MCF 10A (cell line): ENCODE results near the gene AK4. TPM values are rescaled to one million over a fixed set of nuclear protein-coding genes. Genes with fewer than 3 reads are reported as not detected.

Experiments used
- BruUV-seq: library from RNA; stranded (reverse); fragments of 400-500 nt; replicated peaks from 2 replicates; lab custom pipeline; 2021; lab: Mats Ljungman, UMichigan
- CTCF ChIA-PET: fragments of 300-600 bp; sonication (Branson Sonifier 250); formaldehyde crosslinking; extraction: SDS; loops from one replicate; lab custom pipeline; 2021; ENCODE audit warnings: antibody characterized with exemption, inconsistent platforms; lab: Yijun Ruan, JAX
- POLR2A ChIA-PET: fragments of 300-600, 350-650 bp; sonication (Branson Sonifier 250); formaldehyde crosslinking; extraction: SDS; loops from one replicate; lab custom pipeline; 2020; ENCODE audit warnings: antibody characterized with exemption, inconsistent platforms; lab: Yijun Ruan, JAX
- DNase-seq: peaks from one replicate; pipeline ENCODE4 v3.0.0-alpha.2; 2018; ENCODE audit not compliant: unreplicated experiment
- H3K27ac Mint-ChIP-seq: one replicate; pipeline ENCODE4 v1.8.0; 2022; ENCODE audit warnings: mild to moderate bottlenecking, low read depth, mixed read lengths; ENCODE audit not compliant: unreplicated experiment
- H3K27me3 Mint-ChIP-seq: one replicate; pipeline ENCODE4 v1.8.0; 2022; ENCODE audit warnings: mixed read lengths; ENCODE audit not compliant: insufficient read depth, unreplicated experiment
- H3K36me3 Mint-ChIP-seq: one replicate; pipeline ENCODE4 v1.8.0; 2022; ENCODE audit warnings: mild to moderate bottlenecking, moderate library complexity, mixed read lengths; ENCODE audit not compliant: insufficient read depth, unreplicated experiment
- H3K4me1 Mint-ChIP-seq: one replicate; pipeline ENCODE4 v1.8.0; 2022; ENCODE audit warnings: mixed read lengths; ENCODE audit not compliant: insufficient read depth, unreplicated experiment
- H3K4me3 Mint-ChIP-seq: one replicate; pipeline ENCODE4 v1.8.0; 2022; ENCODE audit warnings: mild to moderate bottlenecking, moderate library complexity, mixed read lengths; ENCODE audit not compliant: unreplicated experiment
- H3K9me3 Mint-ChIP-seq: one replicate; pipeline ENCODE4 v1.8.0; 2022; ENCODE audit warnings: mixed read lengths; ENCODE audit not compliant: unreplicated experiment
- intact Hi-C: fragments of 100-400 bp; cut with micrococcal nuclease; formaldehyde crosslinking; loops from 2 replicates; pipeline ENCODE4 v1.14.1; 2022
- total RNA-seq: library from RNA; stranded (reverse); gene quantifications from 2 replicates; pipeline ENCODE4 v1.2.3, GENCODE V29; 2022
- TF ChIP-seq, protein P1 (sequence below): fragments of 200-600 bp; IDR thresholded peaks from one replicate; pipeline ENCODE4 v1.8.0; 2022; ENCODE audit warnings: antibody characterized with exemption, mild to moderate bottlenecking; ENCODE audit not compliant: unreplicated experiment

The AK4 gene
- total RNA-seq, 1 experiment from 2014 or later = 57.1 TPM

GRCh38 chr1:65269612-65270011 lies 121.6 kb downstream of the AK4 start:
- Mint-ChIP-seq H3K9me3 (no peaks in the 10 kb centered on the region), H3K27me3 (no peaks in the 10 kb centered on the region), H3K27ac (no peak overlapping the region), H3K4me3 (no peak overlapping the region), H3K36me3 (no peaks in the 10 kb centered on the region), H3K4me1 (peaks cover 2% of the 10 kb centered on the region)
- intact Hi-C loops = loop anchor here (5.0 kb wide), 1 partner anchor 38 kb away; the partner anchor contains the start of gene DNAJC6
- BruUV-seq = no TSS peak
- TF ChIP-seq, protein P1, sequence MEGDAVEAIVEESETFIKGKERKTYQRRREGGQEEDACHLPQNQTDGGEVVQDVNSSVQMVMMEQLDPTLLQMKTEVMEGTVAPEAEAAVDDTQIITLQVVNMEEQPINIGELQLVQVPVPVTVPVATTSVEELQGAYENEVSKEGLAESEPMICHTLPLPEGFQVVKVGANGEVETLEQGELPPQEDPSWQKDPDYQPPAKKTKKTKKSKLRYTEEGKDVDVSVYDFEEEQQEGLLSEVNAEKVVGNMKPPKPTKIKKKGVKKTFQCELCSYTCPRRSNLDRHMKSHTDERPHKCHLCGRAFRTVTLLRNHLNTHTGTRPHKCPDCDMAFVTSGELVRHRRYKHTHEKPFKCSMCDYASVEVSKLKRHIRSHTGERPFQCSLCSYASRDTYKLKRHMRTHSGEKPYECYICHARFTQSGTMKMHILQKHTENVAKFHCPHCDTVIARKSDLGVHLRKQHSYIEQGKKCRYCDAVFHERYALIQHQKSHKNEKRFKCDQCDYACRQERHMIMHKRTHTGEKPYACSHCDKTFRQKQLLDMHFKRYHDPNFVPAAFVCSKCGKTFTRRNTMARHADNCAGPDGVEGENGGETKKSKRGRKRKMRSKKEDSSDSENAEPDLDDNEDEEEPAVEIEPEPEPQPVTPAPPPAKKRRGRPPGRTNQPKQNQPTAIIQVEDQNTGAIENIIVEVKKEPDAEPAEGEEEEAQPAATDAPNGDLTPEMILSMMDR = no peak
- POLR2A ChIA-PET = no interaction called here
- DNase-seq = no peak
- CTCF ChIA-PET = interaction anchor here (0.5 to 1.1 kb wide), 4 partner anchors 13 to 418 kb away, joined by 3 to 4 read pairs (median 4); no protein-coding TSS in a partner anchor

DNA sequence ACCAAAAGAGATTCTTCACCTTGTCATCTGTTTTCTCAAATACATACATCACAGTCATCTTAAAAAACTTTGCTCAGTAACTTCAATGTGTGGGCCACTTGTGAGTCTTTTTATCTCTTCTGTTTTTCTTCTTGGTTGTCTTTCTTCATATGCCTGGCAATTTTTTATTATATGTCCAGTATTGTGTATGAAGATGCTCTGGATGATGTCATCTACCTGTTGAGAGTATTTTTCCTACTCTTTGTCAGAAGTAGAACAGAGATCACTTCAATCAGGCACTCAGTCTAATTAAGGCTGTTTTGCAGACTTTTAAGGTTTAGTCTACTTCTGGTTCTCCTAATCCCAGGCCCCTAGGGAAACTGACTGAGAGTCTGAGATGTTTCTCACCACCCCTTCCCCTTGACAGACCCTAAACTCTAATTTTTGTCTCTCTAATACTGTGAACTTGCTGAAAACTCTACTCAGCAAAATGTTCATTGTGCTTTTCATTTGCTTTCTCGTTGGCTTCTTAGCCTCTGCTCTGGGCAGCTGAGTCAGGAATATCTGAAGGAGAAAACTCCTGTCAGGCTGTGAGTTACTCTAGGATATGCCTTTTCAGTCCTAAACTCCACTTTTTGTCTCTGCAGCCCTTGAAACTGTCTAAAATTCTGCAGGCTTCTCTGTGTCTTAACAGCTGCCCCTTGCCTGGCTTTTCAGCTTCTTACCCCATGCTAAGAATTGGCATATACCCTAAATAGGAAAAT lies 128.4 kb downstream of the AK4 start:
- Mint-ChIP-seq H3K9me3 (no peaks in the 10 kb centered on the region), H3K4me3 (no peak overlapping the region), H3K36me3 (no peaks in the 10 kb centered on the region), H3K27ac (no peak overlapping the region), H3K27me3 (no peaks in the 10 kb centered on the region), H3K4me1 (peaks cover 5% of the 10 kb centered on the region)
- POLR2A ChIA-PET = no interaction called here
- CTCF ChIA-PET = interaction anchor here (1.8 kb wide), 1 partner anchor 13 kb away, joined by 5 read pairs; no protein-coding TSS in a partner anchor
- DNase-seq = no peak
- intact Hi-C loops = no loop called here
- BruUV-seq = no TSS peak
- TF ChIP-seq, protein P1 = no peak

- no peak for DNase-seq
- Mint-ChIP-seq H3K4me1 (peaks cover 11% of the 10 kb centered on the region), H3K36me3 (no peaks in the 10 kb centered on the region), H3K27me3 (no peaks in the 10 kb centered on the region), H3K9me3 (no peaks in the 10 kb centered on the region), H3K4me3 (no peak overlapping the region), H3K27ac (no peak overlapping the region)
- ChIA-PET CTCF (interaction anchor here (0.5 to 1.8 kb wide), 5 partner anchors 15 to 569 kb away, joined by 3 to 5 read pairs (median 3); no protein-coding TSS in a partner anchor), POLR2A (interaction anchor here (0.6 to 1.1 kb wide), 2 partner anchors 13 to 159 kb away, joined by 5 to 6 read pairs; no protein-coding TSS in a partner anchor)
- no TSS peak for BruUV-seq
- TF ChIP-seq, protein P1 = no peak
- intact Hi-C loops = no loop called here
Observed at GRCh38 chr1:65277605-65278347, 129.8 kb downstream of the AK4 start.
